Measurements from ENCODE around the gene ITFG1.
A peak's percentile ranks its signal among the peaks of the same experiment; 100 is the strongest.
"Not testable (repeated sequence)": the region's sequence is repeated elsewhere in the genome, so short reads cannot be mapped to it uniquely, and the experiment has no call there.

ITFG1 gene

GRCh38 chr16:47473792-47474191 lies 12.9 kb upstream of the ITFG1 start:
- DNase-seq (ENCODE audit: low read depth in 2 of 2) = no peak

DNA sequence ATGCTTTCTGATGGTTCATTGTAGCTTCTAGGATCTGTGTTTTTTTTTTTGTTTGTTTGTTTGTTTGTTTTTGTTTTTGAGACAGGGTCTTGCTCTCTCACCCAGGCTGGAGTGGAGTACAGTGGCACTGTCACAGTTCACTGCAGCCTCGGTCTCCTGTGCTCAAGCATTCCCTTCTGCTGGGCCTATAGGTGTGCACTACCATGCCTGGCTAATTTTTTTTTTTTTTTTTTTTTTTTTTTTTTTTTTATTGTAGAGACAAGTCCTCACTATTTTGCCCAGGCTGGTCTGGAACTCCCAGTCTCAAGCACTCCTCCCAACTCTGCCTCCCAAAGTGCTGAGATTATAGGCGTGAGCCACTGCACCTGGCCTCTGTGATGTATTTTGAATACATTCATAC lies 12.1 kb upstream of the ITFG1 start:
- not testable (repeated sequence) for DNase-seq (ENCODE audit: low read depth in 2 of 2)

- no peak for DNase-seq (ENCODE audit: low read depth in 2 of 2)
Observed at GRCh38 chr16:47470810-47471209, 9.9 kb upstream of the ITFG1 start.

GRCh38 chr16:47470211-47470610 lies 9.3 kb upstream of the ITFG1 start:
- DNase-seq (ENCODE audit: low read depth in 2 of 2) = no peak

DNA sequence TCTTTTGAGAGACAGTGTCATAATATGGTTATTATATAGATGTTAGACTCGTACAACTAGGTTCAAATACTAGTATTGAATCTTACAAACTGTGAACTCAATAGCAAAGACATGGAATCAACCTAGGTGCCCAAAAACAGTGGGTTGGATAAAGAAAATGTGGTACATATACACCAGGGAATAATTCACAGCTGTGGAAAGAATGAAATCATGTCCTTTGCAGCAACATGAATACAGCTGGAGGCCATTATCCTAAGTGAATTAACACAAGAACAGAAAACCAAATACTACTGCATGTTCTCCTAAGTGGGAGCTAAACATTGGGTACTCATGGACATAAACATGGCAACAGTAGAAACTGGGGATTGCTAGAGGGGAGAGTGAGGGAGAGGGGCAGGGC lies 8.4 kb upstream of the ITFG1 start:
- no peak for DNase-seq (ENCODE audit: low read depth in 2 of 2)

- DNase-seq (ENCODE audit: low read depth in 2 of 2) = not testable (repeated sequence)
Observed at GRCh38 chr16:47468070-47468689, 7.3 kb upstream of the ITFG1 start.

DNA sequence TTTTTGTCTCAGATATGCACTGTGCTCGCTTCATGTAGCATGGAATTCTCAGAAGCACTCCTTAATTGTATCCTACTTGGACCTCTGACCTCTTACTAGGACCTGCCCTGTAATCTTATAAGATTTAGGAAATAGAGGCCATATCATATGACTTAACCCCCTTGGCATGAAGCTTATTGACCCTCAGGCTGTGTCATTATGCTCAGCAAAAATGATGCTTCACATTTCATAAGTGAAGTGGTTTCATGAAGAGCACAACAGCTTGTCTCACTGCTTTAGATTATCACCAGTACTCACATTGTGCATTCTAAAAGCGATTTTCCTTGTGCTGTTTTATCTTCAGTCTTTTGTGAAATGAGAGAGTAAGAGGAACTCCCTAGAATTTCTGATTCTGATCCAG lies 6.6 kb upstream of the ITFG1 start:
- DNase-seq (ENCODE audit: low read depth in 2 of 2) = no peak

DNA sequence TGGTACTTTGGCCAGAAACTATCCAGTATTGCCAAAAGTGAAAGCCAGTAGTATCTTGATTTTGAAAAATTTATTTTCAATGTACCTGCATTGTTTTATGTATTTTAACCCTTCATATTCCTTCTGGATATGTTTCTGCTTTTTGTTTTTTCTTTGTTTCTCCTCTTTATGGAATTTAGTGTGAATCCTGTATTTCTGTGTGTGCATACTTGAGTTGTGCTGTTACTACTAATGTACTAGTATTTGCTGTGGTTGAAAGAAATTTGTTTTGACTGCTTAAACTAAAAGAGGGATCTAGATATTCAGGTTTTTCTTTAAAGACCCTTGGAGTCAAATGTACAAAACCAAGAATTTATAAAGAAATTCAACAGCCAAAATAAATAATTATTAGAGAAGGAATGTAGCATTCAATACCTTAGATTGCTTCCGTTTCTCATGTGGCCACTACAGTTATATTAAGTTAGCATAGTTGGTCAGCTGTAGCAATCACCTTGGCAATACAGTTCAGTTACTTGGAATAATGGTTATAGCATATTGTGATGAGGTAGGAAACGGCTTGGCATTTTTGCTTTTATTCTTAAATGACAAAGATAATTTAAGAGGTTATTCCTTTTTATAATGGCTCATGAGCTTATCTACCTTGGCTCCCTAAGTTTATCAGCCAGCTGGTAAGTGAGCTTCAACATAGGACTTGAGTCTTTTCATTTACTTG lies 5.2 kb upstream of the ITFG1 start:
- DNase-seq (ENCODE audit: low read depth in 2 of 2) = no peak

GRCh38 chr16:47463771-47464624 lies 3.1 kb upstream of the ITFG1 start:
- no peak for DNase-seq (ENCODE audit: low read depth in 2 of 2)

DNA sequence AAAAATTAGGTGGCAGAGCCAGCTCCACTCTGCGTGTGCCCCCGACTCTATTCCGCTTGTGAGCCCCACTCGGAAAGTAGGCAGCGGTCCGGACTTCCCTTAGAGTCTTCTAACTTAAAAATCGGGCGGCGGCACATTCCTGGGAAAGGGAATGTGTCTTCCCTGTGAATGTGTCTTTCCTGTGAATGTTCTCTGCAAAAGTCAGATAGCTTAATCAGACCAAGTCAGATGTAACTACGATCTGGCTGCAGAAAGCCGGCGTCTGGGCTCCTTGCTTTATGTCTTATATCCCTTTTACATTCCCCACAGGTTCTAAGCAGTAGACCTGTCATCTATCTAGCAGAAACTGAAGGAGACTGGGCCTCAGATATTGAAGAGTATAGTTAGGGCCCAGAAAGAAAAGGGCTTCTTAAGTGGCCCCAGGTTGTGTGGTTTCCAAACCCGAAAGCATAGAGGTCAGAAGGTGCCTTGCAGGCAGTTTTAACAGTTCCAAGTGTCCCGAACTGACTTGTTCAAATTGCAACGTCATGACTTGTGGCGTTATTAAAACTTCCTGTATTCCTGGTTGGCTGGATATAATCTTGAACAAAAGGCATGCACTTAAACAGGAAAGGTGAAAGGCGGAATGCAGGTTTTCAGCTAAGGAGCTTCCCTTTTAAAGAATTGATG lies 869 bp upstream of the ITFG1 start:
- DNase-seq (ENCODE audit: low read depth in 2 of 2) = no peak

DNA sequence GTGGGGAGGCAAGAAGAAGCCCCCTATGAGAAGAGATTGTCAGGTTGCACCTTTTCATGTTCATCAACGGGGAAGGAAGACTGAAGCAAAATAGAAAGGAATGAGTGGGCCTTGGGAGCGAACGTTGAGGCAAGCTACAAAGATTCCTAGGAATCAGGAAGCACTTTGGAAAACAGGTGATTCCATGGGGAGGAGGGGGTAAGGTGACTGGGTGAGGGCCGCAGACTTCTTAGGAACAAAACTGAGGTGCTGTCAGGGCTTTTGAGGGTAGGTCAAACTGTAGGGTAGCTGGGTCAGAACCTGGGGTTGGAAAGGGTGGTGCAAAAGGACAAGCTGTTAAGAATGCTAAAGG lies 528 bp downstream of the ITFG1 start:
- DNase-seq (ENCODE audit: low read depth in 2 of 2) = no peak

GRCh38 chr16:47459603-47460002 lies 1.3 kb downstream of the ITFG1 start:
- DNase-seq (ENCODE audit: low read depth in 2 of 2) = no peak

- DNase-seq (ENCODE audit: low read depth in 2 of 2) = no peak
Observed at GRCh38 chr16:47458331-47458730, 2.5 kb downstream of the ITFG1 start.

- no peak for DNase-seq (ENCODE audit: low read depth in 2 of 2)
Observed at GRCh38 chr16:47449788-47450187, 11.1 kb downstream of the ITFG1 start.

GRCh38 chr16:47448830-47449575 lies 11.9 kb downstream of the ITFG1 start:
- DNase-seq (ENCODE audit: low read depth in 2 of 2) = no peak

DNA sequence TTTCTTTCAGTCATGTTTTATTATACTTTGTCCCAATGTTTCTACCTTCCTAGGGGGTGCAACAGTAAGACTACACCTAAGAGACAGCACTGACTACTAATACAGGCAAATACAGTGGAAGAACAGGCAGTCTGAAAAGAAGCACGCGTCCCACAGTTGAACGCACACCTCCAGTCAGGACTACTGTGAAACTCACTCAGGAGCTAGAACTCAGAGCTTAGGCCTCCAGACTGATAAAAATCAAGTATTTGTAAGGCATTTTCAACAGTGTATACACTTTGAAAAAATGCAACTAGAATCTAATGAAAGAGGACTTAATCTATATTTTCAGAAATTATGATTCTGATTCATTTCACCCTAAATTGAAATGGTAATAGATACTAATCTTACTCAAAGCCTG lies 14.4 kb downstream of the ITFG1 start:
- no peak for DNase-seq (ENCODE audit: low read depth in 2 of 2)

DNA sequence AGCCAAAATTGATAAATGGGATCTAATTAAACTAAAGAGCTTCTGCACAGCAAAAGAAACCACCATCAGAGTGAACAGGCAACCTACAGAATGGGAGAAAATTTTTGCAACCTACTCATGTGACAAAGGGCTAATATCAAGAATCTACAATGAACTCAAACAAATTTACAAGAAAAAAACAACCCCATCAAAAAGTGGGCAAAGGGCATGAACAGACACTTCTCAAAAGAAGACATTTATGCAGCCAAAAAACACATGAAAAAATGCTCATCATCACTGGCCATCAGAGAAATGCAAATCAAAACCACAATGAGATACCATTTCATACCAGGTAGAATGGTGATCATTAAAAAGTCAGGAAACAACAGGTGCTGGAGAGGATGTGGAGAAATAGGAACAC lies 18.0 kb downstream of the ITFG1 start:
- DNase-seq (ENCODE audit: low read depth in 2 of 2) = not testable (repeated sequence)

GRCh38 chr16:47440066-47440465 lies 20.8 kb downstream of the ITFG1 start:
- DNase-seq (ENCODE audit: low read depth in 2 of 2) = not testable (repeated sequence)

GRCh38 chr16:47434274-47434673 lies 26.6 kb downstream of the ITFG1 start:
- peak in 1 of 2 experiments; percentile 1 for DNase-seq (ENCODE audit: low read depth in 2 of 2)

DNA sequence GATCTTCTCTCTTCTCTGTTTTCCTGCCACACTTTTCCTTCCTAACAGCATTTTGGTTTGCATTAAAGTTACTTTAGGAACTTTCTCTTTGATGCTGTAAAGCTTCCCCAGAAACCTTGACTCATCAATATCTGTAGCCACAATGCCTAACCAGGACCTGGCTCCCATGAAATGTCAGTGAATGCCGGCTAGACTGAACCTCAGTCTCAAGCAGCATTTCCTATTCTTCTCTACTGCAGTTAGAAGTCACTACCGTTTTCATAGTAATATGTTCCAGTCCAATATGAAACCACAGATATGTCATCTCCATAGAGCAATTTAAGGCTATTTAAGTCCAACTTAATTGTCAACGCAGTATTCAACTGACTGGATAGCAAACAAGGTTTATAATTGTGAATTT lies 28.9 kb downstream of the ITFG1 start:
- DNase-seq (ENCODE audit: low read depth in 2 of 2) = no peak

GRCh38 chr16:47426806-47427205 lies 34.1 kb downstream of the ITFG1 start:
- DNase-seq (ENCODE audit: low read depth in 2 of 2) = no peak

DNA sequence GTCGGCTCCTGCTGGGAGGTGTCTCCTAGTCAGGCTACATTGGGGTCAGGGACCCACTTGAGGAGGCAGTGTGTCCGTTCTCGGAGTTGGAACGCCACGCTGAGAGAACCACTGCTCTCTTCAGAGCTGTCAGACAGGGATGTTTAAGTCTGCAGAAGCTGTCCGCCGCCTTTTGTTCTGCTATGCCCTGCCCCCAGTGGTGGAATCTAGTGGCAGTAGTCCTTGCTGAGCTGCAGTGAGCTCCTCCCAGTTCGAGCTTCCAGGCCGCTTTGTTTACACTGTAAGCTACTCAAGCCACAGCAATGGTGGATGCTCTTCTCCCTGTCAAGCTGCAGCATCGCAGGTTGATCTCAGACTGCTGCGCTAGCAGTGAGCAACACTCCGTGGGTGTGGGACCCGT lies 36.0 kb downstream of the ITFG1 start:
- DNase-seq (ENCODE audit: low read depth in 2 of 2) = no peak

All from fibroblast of skin of left biceps (primary cell).